CD1c-positive myeloid dendritic cell (primary cell): ENCODE data around the gene PDE11A.

Experiments
- DNase-seq: peaks from one replicate; pipeline ENCODE4 v3.0.0-alpha.2; 2016; ENCODE audit errors: extremely low spot score

Gene PDE11A

DNA sequence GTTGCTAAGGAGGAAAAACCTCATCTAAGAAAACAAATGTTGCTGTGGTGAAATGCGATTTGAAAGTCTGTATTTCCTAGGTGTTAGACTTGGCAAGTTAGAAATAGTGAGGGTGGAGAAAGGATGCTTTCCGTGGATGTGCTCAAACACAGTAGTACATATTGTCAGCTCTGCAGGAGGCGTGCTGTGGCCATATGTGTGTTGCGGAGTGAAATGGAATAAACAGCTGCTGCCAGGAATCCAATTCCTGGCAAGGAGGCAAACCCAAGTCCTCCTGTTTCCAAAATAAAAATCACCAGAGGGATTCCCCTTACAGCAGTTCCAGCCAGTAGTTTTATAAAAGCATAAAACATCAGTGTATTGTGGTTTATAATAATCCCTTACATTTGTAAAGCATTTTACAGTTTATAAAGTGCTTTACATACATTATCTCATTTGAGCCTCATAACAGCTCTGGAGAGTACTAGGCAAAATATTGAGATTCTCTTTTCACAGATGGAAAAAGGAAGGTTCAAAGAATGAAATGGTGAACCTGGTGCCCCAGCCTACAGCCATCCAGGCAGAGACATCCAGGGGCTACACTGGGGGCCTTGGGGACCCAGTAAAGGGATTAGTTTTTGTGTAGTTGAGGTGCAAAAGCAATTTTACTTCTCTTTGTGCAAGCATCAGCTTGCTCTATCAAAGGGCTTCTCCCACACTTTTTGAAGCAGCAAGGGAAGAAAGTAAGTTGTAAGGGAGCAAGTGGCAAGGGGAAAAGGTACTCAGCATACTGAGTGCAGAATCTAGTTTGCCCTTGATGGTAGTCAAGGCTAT, 474.0 kb downstream of the PDE11A start:
- DNase-seq = no peak

DNA sequence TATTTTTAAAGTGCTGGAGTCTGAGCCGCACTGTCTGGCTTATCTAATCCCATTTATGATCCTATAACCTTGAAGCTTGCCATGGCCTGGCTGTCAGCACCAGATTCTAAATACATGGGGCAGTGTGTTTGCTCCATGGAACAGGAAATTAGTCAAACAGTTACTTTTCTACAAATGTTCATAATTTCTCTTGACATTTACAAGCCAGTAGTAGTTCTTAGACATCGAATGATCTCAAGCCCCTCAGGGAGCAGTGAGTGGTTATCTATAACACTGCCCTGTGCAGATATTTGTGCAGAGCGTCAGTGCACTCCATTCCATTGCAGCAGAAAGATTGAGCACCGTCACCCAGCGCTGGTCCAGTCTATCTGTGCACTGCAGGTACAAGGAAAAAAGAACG, 474.8 kb downstream of the PDE11A start:
- DNase-seq = no peak

DNA sequence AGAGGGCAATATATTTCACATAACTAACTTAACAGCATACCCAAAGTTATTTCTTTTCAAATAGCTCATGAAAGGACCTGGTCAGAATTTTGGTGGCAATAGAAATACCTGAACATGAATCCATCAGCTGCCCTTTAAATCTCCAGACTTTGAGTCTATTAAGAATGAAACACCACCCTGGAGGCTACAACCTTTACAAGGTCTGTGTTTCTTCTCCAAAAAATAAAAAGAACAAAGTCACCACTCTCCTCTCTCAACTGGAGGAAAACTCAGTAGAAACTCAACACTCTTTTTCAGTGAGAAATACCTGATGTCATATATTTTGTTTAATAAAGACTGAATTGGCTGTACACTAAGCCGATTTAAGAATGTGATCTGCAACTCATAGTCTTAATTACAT, 475.7 kb downstream of the PDE11A start:
- no peak for DNase-seq

GRCh38 chr2:177595126-177595845, 477.3 kb downstream of the PDE11A start:
- DNase-seq = no peak

GRCh38 chr2:177593402-177593801, 479.2 kb downstream of the PDE11A start:
- no peak for DNase-seq

DNA sequence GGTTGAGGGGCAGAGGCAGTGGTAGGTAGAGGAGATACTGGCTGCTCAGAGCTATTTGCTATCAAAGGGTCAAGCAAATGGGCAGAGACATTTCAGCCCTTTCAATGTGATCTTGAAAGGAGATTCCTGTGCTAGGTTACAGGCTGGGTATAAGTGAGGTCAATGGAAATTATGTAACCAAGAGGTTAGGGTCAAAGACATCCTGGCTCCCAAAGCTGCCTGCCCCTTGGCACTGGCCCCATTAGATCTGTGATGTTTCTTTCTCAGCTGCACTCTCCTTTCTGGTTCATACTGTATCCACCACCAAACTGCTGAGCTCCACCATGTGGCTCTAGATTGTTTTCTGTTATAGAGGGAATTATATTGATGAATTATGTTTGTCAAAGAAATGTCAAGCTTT, 479.6 kb downstream of the PDE11A start:
- DNase-seq = no peak

GRCh38 chr2:177592397-177592796, 480.2 kb downstream of the PDE11A start:
- no peak for DNase-seq

DNA sequence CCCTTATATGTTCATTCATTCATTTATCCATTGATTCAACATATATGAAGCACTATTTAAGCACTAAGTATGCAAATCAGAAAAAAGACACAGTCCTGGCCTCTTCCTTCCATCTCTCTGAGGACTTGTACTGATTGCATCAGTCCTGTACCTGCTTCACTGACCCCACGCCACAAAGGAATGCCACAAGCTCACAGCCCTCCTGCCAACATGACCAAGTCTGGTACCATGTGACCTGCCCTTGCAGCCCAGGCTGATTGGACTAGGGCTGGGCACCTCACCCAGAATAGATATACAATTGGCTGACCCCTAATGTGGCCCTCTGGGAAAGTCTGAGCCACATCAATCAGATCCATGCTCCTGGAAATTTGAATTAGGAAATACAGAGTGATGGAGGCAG, 483.4 kb downstream of the PDE11A start:
- DNase-seq = no peak

DNA sequence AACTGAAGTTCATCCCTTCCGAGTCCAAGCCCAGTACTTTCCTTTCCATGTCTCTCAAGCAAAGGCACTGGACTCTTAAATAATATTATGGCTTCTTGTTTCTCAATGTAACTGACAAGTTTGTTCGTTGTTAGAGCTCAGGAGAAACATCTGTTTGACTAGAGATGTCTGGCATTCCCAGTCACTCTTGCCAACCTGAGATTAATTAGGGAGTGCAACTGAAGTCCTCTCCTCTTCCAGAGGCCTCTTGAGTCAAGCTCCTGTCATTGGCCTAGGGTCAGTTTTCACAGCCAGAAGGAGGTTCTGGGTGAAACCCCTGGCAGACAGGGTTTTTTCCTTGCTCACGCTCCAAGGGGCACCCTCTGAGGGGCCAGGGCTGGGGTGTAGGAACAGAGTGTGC, 483.9 kb downstream of the PDE11A start:
- DNase-seq = no peak

GRCh38 chr2:177587371-177587770, 485.2 kb downstream of the PDE11A start:
- DNase-seq = no peak

DNA sequence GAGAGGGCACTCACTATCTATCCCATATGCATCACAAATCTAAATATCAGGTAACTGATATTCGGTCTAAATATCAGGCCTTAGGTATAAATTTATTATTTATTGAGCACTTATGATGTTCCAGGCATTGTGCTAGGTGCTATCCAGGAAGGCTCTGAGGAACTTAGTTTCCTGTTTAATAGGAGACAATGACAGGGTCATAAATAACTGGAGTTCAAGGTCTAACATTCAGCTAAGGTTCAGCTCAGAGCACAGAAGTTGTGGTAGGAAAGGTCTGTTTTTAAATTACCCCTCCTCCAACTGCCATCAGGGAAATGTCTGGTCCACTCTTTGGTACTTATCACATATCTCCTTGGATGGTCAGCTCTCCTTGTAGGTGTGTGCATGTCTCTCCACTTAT, 486.4 kb downstream of the PDE11A start:
- no peak for DNase-seq

- no peak for DNase-seq
These were observed 487.2 kb downstream of the PDE11A start for GRCh38 chr2:177585234-177585863.

GRCh38 chr2:177584030-177584692, 488.4 kb downstream of the PDE11A start:
- DNase-seq = no peak

GRCh38 chr2:177582000-177582399, 490.6 kb downstream of the PDE11A start:
- no peak for DNase-seq

GRCh38 chr2:177579486-177580036, 493.0 kb downstream of the PDE11A start:
- no peak for DNase-seq

GRCh38 chr2:177578454-177578853, 494.1 kb downstream of the PDE11A start:
- no peak for DNase-seq

GRCh38 chr2:177577075-177577474, 495.5 kb downstream of the PDE11A start:
- no peak for DNase-seq

- DNase-seq = no peak
These were observed 497.2 kb downstream of the PDE11A start for GRCh38 chr2:177575358-177575757.

- DNase-seq = no peak
These were observed 498.2 kb downstream of the PDE11A start for GRCh38 chr2:177574356-177574755.
